ENCODE data around the gene OR7A10. TPM values are rescaled to one million over a fixed set of nuclear protein-coding genes. Genes with fewer than 3 reads are reported as not detected.
"Not testable (repeated sequence)": the region's sequence is repeated elsewhere in the genome, so short reads cannot be mapped to it uniquely, and the experiment has no call there.

Gene OR7A10
- total RNA-seq, 1 experiment from 2014 or later = not detected

- in situ Hi-C loops (cut with HindIII; ENCODE audit: low pct_unique_long_range_greater_than_20kb, low sequenced_read_pairs) = no loop called here
- peak; percentile 61 for DNase-seq (ENCODE audit: low read depth, low spot score)
Observed at GRCh38 chr19:14809272-14810057, 39.3 kb downstream of the OR7A10 start.

GRCh38 chr19:14804765-14805164 is 44.0 kb downstream of the OR7A10 start:
- DNase-seq (ENCODE audit: low read depth, low spot score) = no peak

GRCh38 chr19:14798760-14799159 is 50.0 kb downstream of the OR7A10 start:
- no peak for DNase-seq (ENCODE audit: low read depth, low spot score)
- in situ Hi-C loops (cut with HindIII; ENCODE audit: low pct_unique_long_range_greater_than_20kb, low sequenced_read_pairs) = no loop called here

More at GRCh38 chr19:14804765-14805164, 44.0 kb downstream of the OR7A10 start:
- in situ Hi-C loops (cut with HindIII; ENCODE audit: low pct_unique_long_range_greater_than_20kb, low sequenced_read_pairs) = no loop called here

GRCh38 chr19:14796021-14796420 is 52.7 kb downstream of the OR7A10 start:
- in situ Hi-C loops (cut with HindIII; ENCODE audit: low pct_unique_long_range_greater_than_20kb, low sequenced_read_pairs) = no loop called here
- DNase-seq (ENCODE audit: low read depth, low spot score) = no peak

GRCh38 chr19:14795078-14795721 is 53.5 kb downstream of the OR7A10 start:
- in situ Hi-C loops (cut with HindIII; ENCODE audit: low pct_unique_long_range_greater_than_20kb, low sequenced_read_pairs) = no loop called here
- no peak for DNase-seq (ENCODE audit: low read depth, low spot score)

GRCh38 chr19:14792250-14792649 is 56.5 kb downstream of the OR7A10 start:
- in situ Hi-C loops (cut with HindIII; ENCODE audit: low pct_unique_long_range_greater_than_20kb, low sequenced_read_pairs); DNase-seq (ENCODE audit: low read depth, low spot score): not testable (repeated sequence)

Small RNAs within 50 kb of the gene (small RNA-seq; reads per million reads assigned to genes)
- gene AC005255.1 = 0 to 0.10 reads per million in 2 experiments
- 0 reads per million in 2 experiments for gene OR7A18P

Other genes with a start within 250 kb of the OR7A10 start
- not detected in 2 replicates for gene ADGRE3, start 174.1 kb downstream of the OR7A10 start, total RNA-seq (2014; rRNA removed; shearing (Covaris generic))
- 4.9 and 7.6 TPM in 2 replicates for gene ZNF333, start 158.9 kb downstream of the OR7A10 start, total RNA-seq (2014; rRNA removed; shearing (Covaris generic))
- 0.29 and 0.59 TPM in 2 replicates for gene ADGRE2, start 70.4 kb downstream of the OR7A10 start, total RNA-seq (2014; rRNA removed; shearing (Covaris generic))
- 0.43 and 0.79 TPM in 2 replicates for gene OR7A5, start 13.7 kb downstream of the OR7A10 start, total RNA-seq (2014; rRNA removed; shearing (Covaris generic))
- gene OR7C1, start 13.7 kb downstream of the OR7A10 start, total RNA-seq (2014; rRNA removed; shearing (Covaris generic)) = 0.05 and 0.11 TPM in 2 replicates
- gene OR7A17, start 37.2 kb upstream of the OR7A10 start, total RNA-seq (2014; rRNA removed; shearing (Covaris generic)) = not detected in 2 replicates
- gene OR7C2, start 92.6 kb upstream of the OR7A10 start, total RNA-seq (2014; rRNA removed; shearing (Covaris generic)) = not detected in 2 replicates
- gene SLC1A6, start 130.9 kb upstream of the OR7A10 start, total RNA-seq (2014; rRNA removed; shearing (Covaris generic)) = not detected in 2 replicates
- not detected in 2 replicates for gene CASP14, start 200.6 kb upstream of the OR7A10 start, total RNA-seq (2014; rRNA removed; shearing (Covaris generic))
- not detected in 2 replicates for gene OR1I1, start 233.3 kb upstream of the OR7A10 start, total RNA-seq (2014; rRNA removed; shearing (Covaris generic))

Measured in SK-MEL-5 (cell line).